TTC549 (cell line): ENCODE measurements around the gene PPHLN1.
"Not testable (repeated sequence)": the region's sequence is repeated elsewhere in the genome, so short reads cannot be mapped to it uniquely, and the experiment has no call there.

Experiments
- FAIRE-seq: peaks from 2 replicates; lab custom pipeline; 2012; peaks lifted over from hg19 to GRCh38; lab: Jason Lieb, UNC

The PPHLN1 gene

GRCh38 chr12:42372154-42372791 lies 46.3 kb downstream of the PPHLN1 start:
- no peak for FAIRE-seq

- FAIRE-seq = no peak
These were observed 47.7 kb downstream of the PPHLN1 start for GRCh38 chr12:42373669-42374068.

- no peak for FAIRE-seq
These were observed 54.8 kb downstream of the PPHLN1 start for GRCh38 chr12:42380733-42381132.

DNA sequence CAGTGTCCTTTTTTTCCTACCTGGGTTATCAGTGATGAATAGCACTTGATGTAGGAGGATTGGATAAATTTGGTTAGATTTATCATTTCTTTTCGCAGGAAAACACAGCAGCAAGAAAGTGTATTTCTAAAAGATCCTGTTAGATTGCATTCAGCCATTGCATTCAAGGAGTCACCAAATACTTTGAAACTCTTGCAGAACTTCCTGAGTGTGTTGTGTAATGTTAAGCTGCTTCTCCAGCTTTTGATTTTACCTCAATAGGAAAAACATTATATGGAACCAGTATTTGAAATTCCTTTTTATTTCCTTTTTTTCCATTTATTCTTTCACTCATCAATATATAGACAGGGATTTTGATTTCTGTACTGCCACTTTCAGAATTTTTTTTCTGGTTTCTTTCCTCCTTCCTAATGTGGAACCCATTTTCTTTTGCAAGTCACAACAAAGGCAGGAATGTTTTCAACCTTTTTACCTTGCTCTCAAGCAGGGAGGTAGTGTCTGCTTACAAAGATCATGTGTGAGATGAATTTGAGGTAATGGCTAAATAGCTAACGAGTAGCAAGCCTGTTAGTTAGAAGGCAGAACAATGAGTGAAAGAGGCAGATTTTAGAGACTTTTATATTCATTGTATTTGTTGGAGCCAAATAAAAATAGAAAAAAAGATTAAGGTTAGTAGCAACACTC lies 56.2 kb downstream of the PPHLN1 start:
- FAIRE-seq = no peak

DNA sequence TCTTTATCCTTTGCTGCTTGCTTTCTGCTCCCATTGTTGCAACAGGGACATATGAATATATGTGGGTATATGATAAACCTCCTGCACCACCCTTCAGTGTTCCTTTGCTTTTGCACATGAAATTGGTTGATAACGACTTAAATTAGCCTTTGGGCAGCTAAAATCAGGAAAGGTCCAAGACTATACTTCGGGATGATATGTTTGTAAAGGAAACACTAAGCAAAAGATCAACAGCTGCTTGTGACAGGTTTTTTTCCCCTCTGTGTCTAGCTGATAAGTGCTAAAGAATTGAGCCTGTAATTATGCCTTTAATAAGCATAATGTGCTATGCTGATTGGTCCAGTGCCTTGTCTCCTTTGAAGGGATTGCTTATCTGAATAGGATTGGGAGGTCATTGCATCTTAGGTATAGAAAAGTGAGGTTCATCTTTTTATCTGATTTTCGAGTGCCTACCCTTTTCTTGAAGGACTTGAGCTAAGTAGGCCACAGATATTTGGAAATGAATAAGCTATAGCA lies 59.4 kb downstream of the PPHLN1 start:
- FAIRE-seq = no peak

- no peak for FAIRE-seq
These were observed 60.3 kb downstream of the PPHLN1 start for GRCh38 chr12:42386308-42386707.

DNA sequence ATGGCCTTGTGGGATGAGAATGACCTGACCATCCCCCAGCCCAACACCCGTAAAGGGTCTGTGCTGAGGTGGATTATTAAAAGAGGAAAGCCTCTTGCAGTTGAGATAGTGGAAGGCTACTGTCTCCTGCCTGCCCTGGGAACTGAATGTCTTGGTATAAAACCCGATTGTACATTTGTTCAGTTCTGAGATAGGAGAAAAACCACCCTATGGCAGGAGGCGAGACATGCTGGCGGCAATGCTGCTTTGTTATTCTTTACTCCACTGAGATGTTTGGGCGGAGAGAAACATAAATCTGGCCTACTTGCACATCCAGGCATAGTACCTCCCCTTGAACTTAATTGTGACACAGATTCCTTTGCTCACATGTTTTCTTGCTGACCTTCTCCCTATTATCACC lies 62.1 kb downstream of the PPHLN1 start:
- not testable (repeated sequence) for FAIRE-seq

GRCh38 chr12:42394429-42394828 lies 68.5 kb downstream of the PPHLN1 start:
- FAIRE-seq = no peak

DNA sequence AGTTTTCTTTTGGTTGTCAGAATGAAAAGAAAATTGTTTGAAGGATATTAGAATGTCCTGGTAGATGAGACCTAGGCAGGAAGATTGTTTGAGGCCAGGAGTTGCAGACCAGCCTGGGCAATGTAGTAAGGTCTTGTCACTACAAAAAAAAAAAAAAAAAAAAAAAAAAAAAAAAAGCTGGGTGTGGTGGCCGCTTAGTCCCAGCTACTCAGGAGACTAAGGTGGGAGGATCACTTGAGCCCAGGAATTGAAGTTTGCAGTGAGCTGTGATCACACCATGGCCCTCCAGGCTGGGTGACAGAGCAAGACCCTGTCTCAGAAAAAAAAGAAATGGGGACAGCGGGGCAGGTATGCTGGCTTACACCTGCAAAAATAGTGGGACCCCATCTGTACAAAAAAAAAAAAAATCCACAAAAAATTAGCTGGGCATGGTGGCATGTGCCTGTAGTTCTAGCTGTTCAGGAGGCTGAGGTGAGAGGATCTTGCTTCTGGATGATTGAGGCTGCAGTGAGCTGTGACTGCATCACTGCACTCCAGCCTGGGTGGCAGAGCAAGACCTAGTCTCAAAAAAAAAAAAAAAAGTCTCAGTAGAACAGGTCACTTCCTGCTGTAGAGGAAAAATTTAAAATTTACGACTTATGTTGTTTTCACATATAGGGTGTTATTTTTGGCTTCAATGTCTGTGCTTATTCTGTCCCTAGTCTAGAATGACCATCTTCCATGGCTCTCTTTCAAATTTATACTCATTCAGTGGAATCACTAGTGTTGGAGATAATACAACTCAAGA lies 70.7 kb downstream of the PPHLN1 start:
- no peak for FAIRE-seq

- no peak for FAIRE-seq
These were observed 76.9 kb downstream of the PPHLN1 start for GRCh38 chr12:42402821-42403411.

DNA sequence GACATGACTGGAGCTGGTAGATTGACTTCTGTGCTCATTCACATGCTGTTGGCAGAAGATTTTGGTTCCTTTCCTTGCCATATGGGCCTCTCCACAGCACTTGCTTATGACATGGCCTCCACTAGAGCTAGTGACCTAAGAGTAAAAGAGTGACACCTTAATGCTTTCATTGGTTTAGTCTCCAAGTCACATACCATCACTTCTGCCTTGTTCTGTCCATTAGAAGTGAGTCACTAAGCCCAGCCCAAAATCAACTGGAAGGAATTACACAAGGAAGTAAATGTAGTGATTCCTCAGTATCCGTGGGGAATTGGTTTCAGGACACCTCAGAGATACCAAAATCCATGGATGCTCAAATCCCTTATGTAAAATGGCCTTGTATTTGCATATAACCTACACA lies 81.3 kb downstream of the PPHLN1 start:
- FAIRE-seq = no peak

- FAIRE-seq = no peak
These were observed 83.5 kb downstream of the PPHLN1 start for GRCh38 chr12:42409471-42409870.

DNA sequence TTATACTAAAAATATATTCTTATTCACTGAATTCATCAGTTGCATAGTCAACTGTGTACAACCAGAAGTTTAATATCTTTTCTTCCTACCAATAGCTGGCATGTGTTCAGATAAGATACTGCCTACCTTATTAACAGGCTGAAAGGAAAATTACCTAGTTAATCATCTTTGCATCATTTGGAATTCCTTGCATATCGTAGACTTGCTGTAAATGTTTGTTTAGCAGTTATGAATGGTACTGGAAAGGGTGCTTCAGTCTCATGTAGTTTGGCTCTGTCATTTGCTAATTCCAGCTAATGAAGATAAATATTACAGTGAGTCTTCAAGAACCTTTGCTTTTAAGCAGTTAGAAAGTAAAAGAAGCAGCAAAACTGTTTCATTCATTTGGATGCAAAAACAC lies 84.4 kb downstream of the PPHLN1 start:
- FAIRE-seq = no peak

- FAIRE-seq = no peak
These were observed 94.4 kb downstream of the PPHLN1 start for GRCh38 chr12:42420395-42420794.

DNA sequence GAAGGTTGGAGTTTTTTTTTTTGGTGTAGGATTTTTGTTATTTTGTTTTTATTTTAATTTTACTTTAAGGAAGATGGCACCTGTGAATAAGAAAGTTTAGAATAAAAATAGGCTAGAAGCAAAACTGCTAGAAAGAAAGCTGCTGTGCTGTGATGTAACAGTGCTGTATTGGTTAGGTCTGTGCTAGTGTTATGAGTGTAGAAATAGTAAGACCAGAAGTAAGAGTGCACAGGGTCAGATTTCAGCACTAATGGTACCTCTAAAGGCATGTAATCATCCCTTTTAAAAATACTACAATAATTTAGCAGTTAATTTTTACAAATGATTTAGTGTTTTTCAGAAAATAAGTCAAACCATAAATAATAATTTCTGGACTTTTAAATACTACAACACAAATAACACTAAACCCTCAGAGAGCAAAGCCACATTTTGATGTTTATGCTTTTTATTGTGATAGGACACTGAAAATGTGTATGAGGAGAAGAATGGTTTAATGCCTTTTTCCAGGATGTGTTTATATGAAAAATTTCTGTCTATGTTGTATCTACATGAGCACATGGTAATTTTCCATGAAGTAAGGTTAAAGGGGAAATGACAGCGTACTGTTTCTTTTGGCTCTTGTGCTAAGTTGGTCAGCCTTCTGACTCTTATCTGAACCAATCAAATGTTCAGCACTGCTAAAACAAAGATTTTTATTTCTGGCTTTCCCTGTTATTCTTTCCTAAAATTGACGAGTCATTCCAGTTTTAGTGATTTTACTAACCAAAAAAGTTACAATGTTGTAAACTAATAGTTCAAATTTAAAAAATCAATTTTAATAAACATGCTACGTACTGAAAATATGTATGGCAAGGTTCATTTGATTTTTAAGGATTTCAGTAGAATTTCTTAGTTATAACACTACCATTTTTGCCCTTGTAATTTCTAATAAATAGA lies 96.1 kb downstream of the PPHLN1 start:
- no peak for FAIRE-seq

DNA sequence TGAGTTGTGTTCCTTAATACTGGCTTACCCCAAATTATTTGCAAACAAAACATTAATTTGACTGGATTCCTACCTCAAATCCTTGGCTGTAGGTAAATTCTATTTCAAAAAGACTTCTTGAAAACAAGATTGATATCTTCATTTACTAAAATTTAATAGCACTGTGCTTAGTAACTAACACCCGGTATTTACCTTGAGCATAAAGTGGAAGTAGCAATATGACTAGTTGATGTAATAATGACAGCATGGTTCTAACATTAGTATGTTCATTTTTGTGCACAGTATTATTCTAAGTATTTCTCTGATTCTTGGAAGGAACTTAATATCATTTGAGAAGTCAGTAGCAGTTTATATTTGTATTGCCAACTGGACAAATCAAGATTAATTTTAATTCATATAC lies 96.8 kb downstream of the PPHLN1 start:
- FAIRE-seq = no peak

DNA sequence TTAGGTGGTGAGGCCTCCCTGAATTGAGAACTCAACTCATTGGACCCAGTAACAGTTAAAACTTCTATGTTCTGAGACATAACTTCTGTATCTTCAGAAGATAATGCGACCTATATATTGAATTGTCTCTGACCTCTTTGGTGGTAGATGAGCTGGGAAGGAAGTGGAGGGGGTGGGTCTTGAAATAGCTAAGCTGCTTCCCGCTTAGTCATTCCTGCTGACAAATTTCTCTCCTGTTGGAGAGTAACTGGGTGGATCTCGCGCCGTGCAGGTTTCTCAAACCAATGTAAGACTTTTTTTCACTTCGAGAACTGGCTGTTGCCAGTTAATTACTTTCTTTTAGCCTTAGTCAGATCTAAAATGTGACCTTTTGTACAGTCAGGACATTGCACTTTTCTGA lies 100.8 kb downstream of the PPHLN1 start:
- FAIRE-seq = no peak

- FAIRE-seq = no peak
These were observed 102.9 kb downstream of the PPHLN1 start for GRCh38 chr12:42428850-42429249.

DNA sequence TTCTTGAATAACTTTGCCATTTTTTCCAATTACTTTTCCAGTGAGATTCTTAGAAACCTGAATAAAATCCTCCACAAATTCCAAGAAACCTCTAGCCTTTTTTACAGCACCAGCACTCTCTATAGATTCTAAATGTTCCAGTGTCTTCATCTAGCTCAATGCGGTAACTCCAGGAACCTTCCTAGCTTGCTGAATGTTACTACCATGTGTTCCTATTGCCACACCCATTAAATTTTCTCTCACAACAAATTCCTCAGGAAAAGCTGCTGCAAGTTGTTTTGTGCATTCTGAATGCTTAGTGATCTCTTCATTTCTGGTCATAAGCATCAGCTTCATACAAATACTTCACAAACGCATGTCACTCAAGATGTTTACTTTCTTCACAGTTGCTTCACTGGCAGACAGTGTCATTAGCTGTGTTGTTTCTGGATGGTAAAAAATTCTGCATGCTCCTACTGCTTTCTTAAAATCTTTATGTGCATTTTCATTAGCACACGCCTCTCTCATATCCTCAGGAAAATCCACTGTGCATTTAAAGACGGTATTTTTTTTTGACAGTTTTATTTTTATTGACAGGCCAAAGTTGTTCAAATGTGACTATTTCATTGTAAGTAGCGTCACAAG lies 106.7 kb downstream of the PPHLN1 start:
- FAIRE-seq = no peak

- no peak for FAIRE-seq
These were observed 114.6 kb downstream of the PPHLN1 start for GRCh38 chr12:42440608-42441007.

DNA sequence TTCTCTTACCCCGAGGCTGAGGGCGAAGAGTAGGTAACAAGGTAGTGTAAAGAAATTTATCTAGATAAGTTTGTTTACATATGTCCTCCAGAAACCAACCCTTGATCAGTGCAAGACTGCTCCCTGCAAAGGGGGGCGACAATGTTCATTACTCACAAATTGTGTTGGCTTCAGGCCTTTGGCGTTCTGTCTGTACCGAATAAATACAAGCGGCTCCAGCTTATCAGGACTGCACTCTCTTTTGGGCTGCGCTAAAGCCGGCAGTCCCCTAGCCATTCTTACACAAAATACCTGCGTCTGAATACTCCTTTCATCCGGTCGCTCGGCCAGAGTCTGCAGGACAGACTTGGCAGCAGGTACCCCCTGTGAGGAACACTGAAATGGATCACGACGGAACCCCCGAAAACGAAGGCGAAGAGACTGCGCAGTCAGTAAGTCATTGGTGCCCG lies 116.4 kb downstream of the PPHLN1 start:
- FAIRE-seq = no peak
